Dermis microvascular lymphatic vessel endothelial cell (primary cell): ENCODE measurements around the gene TGFB3. TPM values are rescaled to one million over a fixed set of nuclear protein-coding genes. Genes with fewer than 3 reads are reported as not detected.

Experiments
- total RNA-seq: library from RNA; depleted of rRNA; stranded (reverse); fragments of >200 nt; gene quantifications from 2 replicates; pipeline ENCODE4 v1.2.1, GENCODE V29; 2014

TGFB3 gene
- total RNA-seq, 1 donor from 2014 or later = 2.1 TPM

Other genes starting within 250 kb of the TGFB3 start
- 17.1 and 23.1 TPM in 2 replicates for gene IFT43, start 3.8 kb upstream of the TGFB3 start, total RNA-seq
- gene GPATCH2L, start 169.9 kb upstream of the TGFB3 start, total RNA-seq = 31.7 and 46.1 TPM in 2 replicates